GM12865 (cell line): ENCODE results near the gene MRPL38.
A peak's percentile ranks its signal among the peaks of the same experiment; 100 is the strongest.

ENCODE experiments used
- DNase-seq: peaks from one replicate; pipeline ENCODE4 v3.0.0; 2010; ENCODE audit warnings: low read depth
- H3K4me3 ChIP-seq: 2 replicates; pipeline ENCODE4 v1.5.1; 2011; ENCODE audit warnings: mild to moderate bottlenecking, low read depth, low read length, control low read depth
- TF ChIP-seq, protein P1 (sequence below): IDR thresholded peaks from 2 replicates; pipeline ENCODE4 v1.5.1; 2011; ENCODE audit warnings: low read length, control low read depth, low read depth, inconsistent platforms; ENCODE audit not compliant: insufficient read depth; ENCODE audit errors: missing control alignments

Gene MRPL38

DNA sequence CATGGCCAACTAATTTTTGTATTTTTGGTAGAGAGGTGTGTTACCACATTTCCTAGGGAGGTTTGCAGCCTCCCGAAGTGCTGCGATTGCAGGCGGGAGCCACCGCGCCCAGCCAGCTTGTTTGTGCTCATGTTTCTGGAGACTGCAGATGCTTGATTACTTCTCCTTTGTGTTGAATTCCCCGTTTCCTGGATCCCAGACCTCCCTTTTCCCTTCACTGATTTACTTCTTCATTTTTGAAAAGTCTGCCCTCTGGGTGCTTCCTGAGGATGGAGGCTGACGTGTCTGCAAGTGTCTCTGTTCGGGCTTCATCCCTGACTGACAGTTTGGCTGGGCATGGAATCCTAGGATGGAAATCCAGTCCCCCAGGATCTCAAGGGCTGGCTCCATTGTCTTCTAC lies 19.3 kb downstream of the MRPL38 start:
- TF ChIP-seq, protein P1, sequence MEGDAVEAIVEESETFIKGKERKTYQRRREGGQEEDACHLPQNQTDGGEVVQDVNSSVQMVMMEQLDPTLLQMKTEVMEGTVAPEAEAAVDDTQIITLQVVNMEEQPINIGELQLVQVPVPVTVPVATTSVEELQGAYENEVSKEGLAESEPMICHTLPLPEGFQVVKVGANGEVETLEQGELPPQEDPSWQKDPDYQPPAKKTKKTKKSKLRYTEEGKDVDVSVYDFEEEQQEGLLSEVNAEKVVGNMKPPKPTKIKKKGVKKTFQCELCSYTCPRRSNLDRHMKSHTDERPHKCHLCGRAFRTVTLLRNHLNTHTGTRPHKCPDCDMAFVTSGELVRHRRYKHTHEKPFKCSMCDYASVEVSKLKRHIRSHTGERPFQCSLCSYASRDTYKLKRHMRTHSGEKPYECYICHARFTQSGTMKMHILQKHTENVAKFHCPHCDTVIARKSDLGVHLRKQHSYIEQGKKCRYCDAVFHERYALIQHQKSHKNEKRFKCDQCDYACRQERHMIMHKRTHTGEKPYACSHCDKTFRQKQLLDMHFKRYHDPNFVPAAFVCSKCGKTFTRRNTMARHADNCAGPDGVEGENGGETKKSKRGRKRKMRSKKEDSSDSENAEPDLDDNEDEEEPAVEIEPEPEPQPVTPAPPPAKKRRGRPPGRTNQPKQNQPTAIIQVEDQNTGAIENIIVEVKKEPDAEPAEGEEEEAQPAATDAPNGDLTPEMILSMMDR = no peak
- H3K4me3 ChIP-seq = no peak overlapping the region
- DNase-seq = no peak

DNA sequence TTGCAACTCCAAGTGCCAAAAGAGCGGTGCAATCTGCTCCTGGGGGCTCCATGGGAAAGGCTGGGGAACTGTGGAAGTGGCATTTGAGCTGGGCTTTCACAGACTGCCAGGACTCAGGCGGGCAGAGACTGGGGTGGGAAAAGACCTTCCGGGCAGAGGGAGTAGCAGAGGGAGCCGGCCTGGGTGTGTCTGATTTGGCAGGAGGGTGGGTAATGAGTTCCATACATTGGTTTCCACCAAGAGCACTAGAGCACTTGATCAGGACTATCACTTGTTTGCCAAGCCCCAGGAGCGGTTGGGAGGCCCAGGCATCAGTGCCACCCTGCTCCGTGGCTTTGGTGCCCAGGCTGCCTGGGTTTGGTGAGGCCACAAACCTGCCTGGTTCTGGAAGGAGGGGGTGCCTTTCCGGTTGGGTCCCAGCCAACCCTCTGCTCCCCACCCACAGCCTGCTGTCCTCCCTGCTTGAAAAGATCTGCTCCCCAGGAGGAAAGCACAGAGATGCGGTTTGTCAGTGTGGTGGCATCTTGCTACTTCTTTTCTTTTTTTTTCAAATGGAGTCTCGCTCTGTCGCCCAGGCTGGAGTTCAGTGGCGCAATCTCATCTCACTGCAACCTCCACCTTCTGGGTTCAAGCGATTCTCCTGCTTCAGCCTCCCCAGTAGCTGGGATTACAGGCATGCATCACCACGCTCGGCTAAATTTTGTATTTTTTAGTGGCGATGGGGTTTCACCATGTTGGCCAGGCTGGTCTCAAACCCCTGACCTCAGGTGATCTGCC lies 22.8 kb downstream of the MRPL38 start:
- H3K4me3 ChIP-seq = no peak overlapping the region
- DNase-seq = no peak
- TF ChIP-seq, protein P1 = no peak

DNA sequence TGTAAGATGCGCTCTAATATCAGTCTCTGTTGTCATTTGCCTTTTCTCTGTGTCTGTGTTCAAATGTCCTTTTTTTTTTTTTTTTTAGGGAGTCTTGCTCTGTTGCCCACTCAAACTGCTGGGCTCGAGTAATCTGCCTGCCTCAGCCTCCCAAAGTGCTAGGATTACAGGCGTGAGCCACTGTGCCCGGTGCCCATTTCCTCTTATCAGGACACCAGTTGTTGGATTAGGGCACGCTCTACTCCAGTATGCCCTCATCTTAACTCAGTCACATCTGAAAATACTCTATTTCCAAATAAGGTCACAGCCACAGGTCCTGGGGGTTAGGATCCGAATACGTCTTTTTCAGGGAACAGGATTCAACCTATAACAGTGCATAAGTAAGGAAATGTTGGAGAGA lies 24.4 kb downstream of the MRPL38 start:
- no peak overlapping the region for H3K4me3 ChIP-seq
- DNase-seq = no peak
- TF ChIP-seq, protein P1 = no peak

DNA sequence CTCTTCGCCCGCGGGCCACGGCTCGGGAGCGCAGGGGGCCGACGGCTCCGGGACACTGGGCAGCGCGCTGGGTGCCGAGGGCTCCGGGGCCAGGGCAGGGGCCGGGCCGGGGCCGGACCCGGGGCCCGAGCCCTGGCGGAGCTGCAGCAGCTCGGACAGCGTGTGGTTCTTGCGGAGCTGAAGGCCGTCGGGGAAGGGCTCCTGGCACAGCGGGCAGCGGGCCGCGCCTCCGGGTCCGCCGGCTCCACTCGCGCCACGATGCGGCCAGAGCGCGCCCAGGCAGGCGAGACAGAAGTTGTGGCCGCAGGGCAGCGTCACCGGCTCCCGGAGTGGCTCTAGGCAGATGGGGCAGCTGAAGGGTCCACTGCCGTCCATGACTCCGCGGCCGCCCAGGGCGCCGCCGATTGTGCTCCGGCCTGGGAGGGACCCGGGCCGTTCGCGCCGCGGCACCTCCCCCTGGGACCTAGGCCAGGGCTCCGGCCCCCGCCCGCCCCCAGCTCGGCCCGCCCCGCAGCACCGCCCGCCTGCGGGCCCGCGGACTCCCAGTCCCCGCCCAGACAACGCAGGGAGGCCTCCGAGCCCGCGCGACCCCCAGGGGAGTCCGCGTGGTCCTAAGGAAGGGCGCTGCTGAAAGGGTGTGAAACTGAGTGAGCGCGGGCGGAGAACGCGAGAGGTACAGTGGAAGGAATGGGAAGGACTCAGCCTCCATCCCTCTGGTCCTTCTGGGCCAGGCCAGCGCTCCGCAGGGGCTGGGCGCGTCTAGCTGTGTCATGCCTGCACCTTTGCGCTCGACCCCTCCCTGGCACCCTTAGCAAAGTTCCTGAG lies 26.3 kb downstream of the MRPL38 start, which contains the start of gene TRIM47:
Gene TRIM47 (minus strand): TSS at position 408 of the 825 bp plus-strand sequence. CDS start 33 bp downstream, at position 375.
- no peak for DNase-seq
- H3K4me3 ChIP-seq = peak within 1 kb of the TSS; percentile 25

DNA sequence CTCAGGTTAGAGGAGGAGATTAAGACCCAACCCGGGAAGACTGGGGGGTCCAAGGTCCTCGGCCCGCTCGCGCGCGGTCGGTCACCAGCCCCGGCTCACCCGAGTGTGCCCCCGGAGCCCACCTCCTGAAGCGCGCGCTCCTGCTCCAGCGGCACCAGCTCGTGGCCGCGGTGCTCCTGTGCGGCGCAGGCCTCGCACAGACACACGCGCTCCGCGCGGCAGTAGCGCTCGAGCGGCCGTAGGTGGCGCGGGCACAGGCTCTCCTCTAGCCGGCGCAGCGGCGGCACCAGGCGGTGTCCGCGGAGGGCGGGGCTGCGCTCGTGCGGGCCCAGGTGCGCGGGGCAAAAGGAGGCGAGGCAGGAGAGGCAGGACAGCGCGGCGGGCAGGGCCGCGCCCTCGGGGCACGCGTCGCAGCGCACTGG lies 26.9 kb downstream of the MRPL38 start:
- DNase-seq = peak; percentile 78
- TF ChIP-seq, protein P1 = peak; percentile 61
- H3K4me3 ChIP-seq = peak overlapping the region; percentile 25

More for the DNA sequence above, 26.3 kb downstream of the MRPL38 start, which contains the start of gene TRIM47:
- TF ChIP-seq, protein P1 = no peak

DNA sequence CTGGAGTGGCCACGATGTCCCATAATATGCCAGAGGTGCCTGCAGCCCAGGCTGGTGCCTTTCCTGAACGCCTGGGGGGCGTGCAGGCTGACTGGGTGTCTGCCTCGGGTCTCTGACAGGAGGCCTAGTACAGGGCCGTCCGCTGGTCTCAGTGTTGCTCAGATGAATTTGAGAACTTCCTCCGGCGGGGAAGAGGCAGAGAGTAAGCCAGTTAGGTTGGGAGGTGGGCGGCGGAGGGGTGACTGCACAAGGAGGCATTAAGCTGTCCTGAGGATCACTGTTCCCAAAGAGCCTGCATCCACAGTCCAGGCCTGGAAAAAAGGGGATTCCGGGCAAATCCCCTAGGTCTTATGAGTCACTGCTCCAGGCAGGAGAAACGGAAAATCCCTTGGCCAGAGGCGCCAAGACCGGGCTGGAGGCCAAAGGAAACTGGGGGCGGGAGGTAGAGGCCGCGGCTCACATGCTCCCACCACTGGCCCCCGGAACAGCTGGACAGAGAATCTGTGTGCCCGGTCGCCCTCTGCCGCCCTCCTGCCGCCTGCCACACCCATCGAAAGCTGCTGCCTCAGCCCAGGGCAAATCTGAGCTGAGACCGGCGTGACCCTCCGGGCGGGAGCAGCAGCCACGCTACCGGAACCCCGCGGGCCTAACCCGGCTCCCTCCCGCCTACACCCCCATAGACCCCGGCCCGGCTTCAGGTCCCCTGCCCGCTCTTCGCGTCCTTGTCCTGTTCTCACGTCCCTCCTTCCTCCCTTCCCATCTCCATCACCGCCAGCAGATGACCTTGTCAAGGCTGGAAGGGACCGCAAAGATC lies 27.5 kb downstream of the MRPL38 start:
- H3K4me3 ChIP-seq = peak overlapping the region; percentile 25
- TF ChIP-seq, protein P1 = no peak
- no peak for DNase-seq
